CD4-positive, alpha-beta T cell treated with Interleukin-1 beta for 1 hour (primary cell): ENCODE results near the gene TMEM72.
"Not testable (repeated sequence)": the region's sequence is repeated elsewhere in the genome, so short reads cannot be mapped to it uniquely, and the experiment has no call there.

Source experiments
- DNase-seq, 2 donors: peaks; one replicate each; pipeline ENCODE4 v3.0.0-alpha.2; 2020 to 2022

The TMEM72 gene

GRCh38 chr10:44911081-44911540 is at the start of gene TMEM72:
Gene TMEM72, plus strand, starts transcription at chr10:44911337. Its CDS starts 176 bp downstream, at chr10:44911513.
- DNase-seq = no peak

GRCh38 chr10:44862006-44862751 is 49.0 kb upstream of the TMEM72 start:
- no peak for DNase-seq

- no peak for DNase-seq
Measured at GRCh38 chr10:44862924-44863323, 48.2 kb upstream of the TMEM72 start.

- no peak for DNase-seq
Measured at GRCh38 chr10:44863344-44864047, 47.6 kb upstream of the TMEM72 start.

GRCh38 chr10:44864051-44864450 is 47.1 kb upstream of the TMEM72 start:
- no peak for DNase-seq

- DNase-seq = peak; percentile 70 to 76
Measured at GRCh38 chr10:44864637-44865288, 46.4 kb upstream of the TMEM72 start.

- no peak for DNase-seq
Measured at GRCh38 chr10:44865289-44865671, 45.9 kb upstream of the TMEM72 start.

- DNase-seq = not testable (repeated sequence)
Measured at GRCh38 chr10:44866367-44866766, 44.8 kb upstream of the TMEM72 start.

GRCh38 chr10:44870031-44870430 is 41.1 kb upstream of the TMEM72 start:
- no peak for DNase-seq

GRCh38 chr10:44873160-44873559 is 38.0 kb upstream of the TMEM72 start:
- no peak for DNase-seq

GRCh38 chr10:44874166-44874565 is 37.0 kb upstream of the TMEM72 start:
- no peak for DNase-seq

GRCh38 chr10:44878706-44879530 is 32.2 kb upstream of the TMEM72 start:
- DNase-seq = peak; percentile 74 to 79

- DNase-seq = no peak
Measured at GRCh38 chr10:44879531-44879899, 31.6 kb upstream of the TMEM72 start.

- DNase-seq = no peak
Measured at GRCh38 chr10:44880090-44880715, 30.9 kb upstream of the TMEM72 start.

GRCh38 chr10:44881649-44882048 is 29.5 kb upstream of the TMEM72 start:
- DNase-seq = no peak

- no peak for DNase-seq
Measured at GRCh38 chr10:44882166-44882720, 28.9 kb upstream of the TMEM72 start.

GRCh38 chr10:44883593-44884331 is 27.4 kb upstream of the TMEM72 start:
- no peak for DNase-seq

GRCh38 chr10:44885710-44886109 is 25.4 kb upstream of the TMEM72 start:
- DNase-seq = no peak

GRCh38 chr10:44886966-44887365 is 24.2 kb upstream of the TMEM72 start:
- no peak for DNase-seq

GRCh38 chr10:44888886-44889285 is 22.3 kb upstream of the TMEM72 start:
- DNase-seq = no peak

- DNase-seq = no peak
Measured at GRCh38 chr10:44889834-44890233, 21.3 kb upstream of the TMEM72 start.
